Activated naive CD4-positive, alpha-beta T cell treated with anti-CD3 and anti-CD28 coated beads, Interleukin-2, amount 50 U/mL, for 16 hours (primary cell): Measurements from ENCODE around the gene OMP.

Source experiments
- DNase-seq: peaks from one replicate; pipeline ENCODE4 v3.0.0-alpha.2; 2020

The OMP gene

DNA sequence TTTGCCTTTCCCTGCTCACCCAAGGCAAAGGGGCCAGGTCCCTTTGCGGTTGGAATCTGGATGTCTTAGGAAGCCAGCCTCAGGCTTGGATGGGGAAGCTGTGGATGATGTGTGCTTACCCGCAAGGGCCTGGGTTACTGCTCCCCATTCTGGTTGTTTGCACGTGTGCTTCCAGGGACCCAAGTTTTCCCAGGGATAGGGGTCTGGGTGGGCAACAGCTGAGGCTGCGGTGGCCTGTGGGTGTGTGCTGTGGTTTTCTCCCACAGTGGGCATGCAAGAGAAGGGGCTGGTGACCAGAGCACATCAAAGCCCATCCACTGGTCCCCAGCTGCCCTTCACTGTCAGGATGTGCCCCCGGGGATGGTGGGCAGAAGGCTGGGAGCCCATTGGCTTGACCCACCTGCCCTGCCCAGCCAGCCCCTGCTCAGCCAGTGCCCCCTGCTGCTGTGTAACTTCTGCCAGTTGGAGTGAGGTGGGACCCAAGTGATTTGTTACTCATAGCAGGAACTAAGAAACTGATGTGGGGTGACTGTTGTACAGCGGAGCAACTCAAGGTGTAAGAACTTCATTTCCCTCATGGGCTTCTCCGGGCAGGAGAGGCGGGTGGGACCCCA lies 32.6 kb upstream of the OMP start:
- DNase-seq: no peak

- DNase-seq: no peak
Measured at GRCh38 chr11:77071077-77071476, 31.6 kb upstream of the OMP start.

DNA sequence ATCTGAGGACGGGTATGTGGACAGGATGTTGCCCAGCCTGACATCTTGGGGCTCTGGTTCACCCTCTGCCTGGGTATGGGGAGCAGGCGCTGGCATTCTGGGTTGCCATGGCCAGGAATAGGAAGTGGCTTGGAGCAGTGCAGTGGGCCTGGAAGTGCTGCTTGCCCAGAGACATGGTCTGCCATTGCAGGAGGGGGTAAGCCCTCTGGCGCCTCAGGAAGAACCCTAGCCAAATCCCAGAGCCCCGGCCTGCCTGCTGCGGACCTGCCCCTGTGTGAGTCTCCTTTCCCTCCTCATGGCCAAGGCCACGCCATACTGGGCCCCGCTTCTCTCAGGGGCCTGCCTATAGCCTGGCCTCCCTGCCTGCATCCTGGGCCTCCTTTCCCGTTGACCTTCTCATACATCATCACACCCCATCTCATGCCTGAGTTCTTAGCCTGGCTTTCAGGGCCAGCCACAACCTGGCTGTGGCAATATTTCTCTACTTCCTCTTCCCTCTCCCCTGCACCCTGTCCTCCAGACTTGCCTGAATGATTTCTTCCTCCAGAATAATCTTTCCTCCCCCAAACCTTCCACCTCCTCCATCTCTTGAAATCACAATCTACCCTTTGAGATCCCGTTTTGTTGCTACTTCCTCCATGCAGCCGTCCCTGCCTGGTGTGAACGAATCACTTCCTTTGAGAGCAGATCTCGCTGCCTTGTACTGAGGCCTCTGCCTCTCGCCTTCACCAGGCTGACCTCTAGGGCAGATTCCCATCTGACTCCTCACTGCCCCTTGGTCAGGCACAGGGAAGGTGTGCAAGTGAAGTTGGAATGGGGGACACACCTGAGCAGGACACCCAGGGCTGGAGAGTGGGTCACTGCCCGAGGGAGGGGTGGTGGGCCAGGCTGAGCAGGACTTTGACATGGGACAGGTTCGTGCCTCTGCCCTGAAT lies 30.7 kb upstream of the OMP start:
- DNase-seq: no peak

DNA sequence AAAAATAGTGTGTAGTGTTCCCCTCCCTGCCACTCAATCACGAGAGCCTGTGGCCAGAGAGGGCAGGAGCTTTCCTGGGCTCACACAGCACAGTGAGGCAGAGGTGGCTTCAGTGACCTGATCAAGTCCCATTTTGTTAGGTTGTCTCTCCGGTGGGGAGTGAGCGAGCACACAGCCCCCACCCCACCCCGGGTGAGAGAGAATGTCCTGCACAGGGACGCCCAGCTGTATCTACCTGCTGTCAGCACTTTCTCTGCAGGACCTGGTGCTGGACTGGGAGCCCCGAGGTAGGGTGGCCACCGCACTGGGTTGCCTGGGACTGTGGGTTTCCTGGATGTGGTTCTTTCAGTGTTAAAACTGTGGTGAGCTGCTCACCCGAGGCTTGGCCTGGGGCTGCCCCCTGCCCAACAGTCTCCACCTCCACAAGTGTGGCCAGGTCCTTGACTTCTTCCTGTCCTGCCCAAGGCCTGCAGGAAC lies 29.8 kb upstream of the OMP start:
- DNase-seq: no peak

DNA sequence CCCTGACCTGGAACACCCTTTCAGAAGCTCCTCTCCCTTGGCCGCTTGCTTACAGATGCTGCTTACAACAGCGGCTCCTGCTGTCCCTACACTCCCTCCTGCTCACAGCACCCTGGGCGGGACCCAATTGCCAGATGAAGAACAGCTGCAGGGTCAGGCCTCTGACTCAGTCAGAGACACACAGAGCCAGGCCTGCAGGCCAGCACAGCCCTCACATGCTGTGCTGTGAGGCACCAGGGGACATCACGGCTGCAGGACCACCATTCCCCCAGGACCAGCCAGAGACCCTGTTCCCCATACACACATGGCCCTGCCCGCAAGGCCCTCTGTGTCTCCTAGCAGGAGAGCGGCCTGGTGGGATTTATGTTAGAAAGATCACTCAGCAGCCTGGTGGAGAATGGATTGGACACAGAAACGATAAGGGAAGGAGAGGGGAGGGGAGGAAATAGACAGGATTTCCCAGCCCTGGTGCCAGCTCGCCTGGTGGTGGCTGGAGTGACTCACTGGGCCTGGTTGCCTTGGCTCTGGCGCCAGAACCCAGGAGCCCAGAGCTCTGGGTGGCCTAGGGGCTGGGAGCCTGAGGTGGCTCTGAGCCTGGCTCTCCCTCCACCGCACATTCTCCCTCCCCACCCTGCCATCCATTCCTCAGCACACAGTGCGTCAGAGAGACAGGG lies 29.2 kb upstream of the OMP start:
- no peak for DNase-seq

DNA sequence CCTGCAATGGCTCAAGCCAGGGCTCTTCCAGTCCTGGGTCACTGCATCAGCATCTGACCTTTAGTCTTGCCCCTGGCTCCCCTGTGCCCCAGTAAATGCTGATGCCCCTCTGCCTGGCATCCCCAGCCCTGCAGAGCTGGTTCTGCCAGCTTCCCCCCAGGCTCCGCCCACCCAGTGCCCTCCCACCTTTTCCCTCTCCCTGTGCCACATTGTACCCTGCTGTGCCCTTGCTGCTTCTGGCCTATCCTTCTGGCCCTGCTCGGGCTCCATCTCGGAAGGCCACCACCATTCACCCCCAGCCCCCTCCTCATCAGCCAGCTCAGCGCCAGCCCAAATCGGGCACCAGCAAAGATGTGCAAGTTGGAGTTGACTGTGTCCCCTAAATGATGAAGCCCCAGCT lies 28.4 kb upstream of the OMP start:
- no peak for DNase-seq

DNA sequence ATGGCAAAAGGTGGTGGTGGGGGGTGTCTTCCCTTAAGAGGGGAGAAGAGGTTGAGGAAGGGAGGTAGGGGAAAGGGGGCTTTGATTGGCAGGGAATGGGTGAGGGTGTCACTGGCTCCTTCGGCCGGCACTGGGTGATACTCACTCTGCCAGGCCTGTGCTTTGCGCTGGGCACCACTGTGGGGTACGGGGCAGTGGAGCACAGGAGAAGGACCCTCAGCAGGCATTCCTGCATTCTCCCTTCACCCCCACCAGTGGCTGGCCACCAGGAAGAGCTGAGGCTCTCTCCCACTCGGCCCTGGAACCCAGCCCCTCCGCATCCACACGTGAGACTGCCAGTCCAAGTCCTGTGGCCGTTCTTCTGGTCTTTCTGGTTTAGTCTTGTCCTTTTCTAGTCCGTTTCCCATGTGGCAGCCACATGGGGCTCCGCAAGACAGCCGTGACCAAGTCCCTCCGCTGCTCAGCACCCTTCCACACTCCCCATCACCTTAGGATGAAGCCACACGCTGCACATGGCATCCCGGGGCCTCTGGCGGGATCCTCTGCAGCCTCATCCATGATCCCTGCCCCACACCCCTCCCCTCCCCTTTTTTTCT lies 27.9 kb upstream of the OMP start:
- no peak for DNase-seq

DNA sequence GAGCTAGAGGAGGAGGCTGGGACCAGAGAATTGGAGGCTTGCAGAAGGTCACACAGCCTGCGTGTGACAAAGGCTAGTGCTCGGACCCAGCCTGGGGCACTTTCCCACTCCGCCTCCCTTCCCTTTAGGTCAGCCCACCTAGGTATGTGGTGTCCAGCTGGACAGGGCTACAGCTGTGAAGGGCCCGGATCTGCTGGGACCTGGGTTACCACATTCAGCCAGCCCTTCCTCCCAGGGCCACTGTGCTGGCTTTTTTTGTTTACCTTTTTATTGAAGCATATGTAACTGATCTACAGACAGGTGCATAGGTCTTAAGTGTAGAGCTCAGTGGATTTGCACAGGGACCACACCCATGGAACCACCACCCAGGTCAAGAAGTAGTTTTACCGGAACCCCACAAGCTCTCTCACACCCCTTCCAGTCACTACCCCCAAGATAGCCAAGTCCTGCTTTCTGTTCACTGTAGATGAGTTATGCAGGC lies 27.2 kb upstream of the OMP start:
- DNase-seq: no peak

DNA sequence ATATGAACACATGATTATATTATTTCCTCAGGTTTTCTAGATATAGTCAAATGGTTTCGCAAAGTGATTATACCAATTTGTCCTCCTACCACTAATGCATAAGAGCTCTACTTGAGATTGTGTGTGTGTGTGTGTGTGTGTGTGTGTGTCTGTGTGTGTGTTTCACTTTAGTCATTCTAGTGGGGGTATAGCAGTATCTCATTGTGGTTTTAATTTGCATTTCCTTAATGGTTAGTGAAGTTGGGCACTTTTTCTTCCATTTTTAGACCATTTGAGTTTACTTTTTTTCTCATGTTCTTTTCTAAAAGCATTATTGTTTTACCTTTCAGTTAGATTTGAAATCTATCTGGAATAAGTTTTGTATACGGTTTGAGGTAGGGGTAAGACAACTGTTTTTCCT lies 23.0 kb upstream of the OMP start:
- no peak for DNase-seq

GRCh38 chr11:77080643-77081210 lies 21.9 kb upstream of the OMP start:
- no peak for DNase-seq

GRCh38 chr11:77081381-77081851 lies 21.2 kb upstream of the OMP start:
- DNase-seq: no peak

DNA sequence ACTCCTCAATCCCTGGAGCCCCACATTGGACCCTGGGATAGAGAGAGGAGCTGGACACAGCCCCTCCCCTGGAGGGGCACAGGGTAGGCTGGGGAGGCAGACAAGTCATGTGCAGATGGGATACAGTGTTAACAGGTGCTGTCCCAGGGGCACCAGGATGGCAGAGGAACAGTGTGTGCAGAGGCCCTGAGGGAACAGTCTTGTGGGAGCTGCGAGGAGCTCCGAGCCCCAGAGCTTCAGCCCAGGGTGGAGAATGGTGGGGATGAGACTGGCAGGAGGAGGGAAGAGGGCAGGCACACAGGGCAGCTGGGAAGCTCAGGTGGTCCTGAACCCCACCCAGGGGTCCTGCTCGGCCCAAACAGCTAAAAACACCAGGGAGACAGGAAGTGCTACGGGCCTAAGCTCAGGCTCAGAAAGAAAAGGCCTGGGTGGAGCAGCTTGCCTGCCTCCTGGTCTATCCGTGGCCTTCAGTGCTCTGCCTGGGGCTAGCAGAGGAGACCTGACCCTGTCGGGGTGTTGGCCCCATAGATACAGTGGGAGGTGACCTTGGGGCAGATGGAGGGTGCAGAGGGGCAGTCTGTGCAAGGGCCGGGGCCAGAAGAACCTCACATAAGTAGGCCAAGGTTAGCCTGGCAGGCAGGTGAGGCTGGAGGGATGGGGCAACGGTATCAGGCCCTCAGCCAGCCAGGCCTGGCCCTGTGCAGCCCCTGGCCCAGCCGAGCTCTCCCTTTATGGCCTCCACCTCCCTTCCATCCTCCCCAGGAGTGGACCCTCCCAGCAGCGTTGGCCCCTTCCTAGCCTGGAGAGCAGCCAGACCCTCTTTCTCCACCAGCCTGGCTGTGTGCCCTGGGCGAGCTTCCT lies 20.4 kb upstream of the OMP start:
- no peak for DNase-seq

GRCh38 chr11:77082838-77083565 lies 19.6 kb upstream of the OMP start:
- peak; percentile 56 for DNase-seq

DNA sequence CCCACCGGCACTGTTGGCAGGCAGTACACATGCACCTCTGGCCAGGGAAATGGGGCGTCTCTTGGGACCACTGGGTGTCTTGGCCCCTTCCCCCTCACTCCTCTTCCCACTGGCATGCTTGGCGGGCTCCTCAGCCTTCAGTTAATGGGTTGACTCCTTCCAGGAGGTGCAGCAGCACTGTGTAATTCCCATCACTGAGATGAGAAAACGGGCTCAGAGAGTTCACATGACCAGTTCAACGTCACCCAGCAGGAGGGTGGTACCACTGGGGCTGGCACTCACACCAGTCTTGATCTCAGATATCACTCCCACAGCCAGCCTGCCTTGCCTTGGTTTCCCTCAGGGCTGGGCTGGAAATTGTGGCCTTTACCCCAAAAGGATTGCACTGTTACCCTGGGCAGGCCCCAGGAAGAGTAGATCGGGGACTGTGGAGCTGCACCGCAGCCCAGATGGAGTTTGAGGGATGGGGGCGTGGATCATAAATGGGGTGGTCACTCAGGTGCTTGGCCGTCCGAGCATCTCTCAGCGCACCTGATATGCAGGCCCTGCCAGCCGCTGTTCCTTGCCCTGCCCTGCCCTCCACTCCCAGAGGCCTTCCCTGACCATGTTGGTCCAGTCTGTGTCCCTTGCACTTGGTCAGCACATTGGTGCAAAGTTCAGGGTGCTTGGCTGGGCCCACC lies 18.9 kb upstream of the OMP start:
- no peak for DNase-seq

DNA sequence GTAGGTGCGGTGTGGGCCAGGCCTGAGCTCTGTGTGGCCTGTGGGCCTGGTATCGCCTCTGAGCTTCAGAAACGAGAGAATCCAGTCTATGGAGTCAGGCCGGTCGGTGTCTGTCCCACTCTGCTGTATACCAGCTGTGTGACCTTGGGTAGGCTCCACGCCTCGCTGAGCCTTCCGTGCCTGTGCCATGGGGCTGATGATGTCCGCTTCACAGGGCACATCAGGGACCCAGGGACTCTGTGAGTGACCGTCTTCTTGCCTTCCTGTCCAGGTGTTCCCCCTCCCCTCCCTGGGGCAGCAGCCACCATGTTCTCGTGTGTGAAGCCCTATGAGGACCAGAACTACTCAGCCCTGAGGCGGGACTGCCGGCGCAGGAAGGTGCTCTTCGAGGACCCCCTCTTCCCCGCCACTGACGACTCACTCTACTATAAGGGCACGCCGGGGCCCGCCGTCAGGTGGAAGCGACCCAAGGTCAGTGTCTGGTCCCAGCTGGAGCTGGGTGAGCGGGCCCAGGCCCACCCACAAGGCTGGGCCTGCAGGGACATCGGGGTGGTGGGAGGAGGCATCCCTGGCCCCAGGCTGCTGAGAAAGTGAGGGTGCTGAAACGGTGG lies 18.0 kb upstream of the OMP start:
- no peak for DNase-seq

- DNase-seq: peak; percentile 3
Measured at GRCh38 chr11:77085652-77086051, 17.0 kb upstream of the OMP start.

DNA sequence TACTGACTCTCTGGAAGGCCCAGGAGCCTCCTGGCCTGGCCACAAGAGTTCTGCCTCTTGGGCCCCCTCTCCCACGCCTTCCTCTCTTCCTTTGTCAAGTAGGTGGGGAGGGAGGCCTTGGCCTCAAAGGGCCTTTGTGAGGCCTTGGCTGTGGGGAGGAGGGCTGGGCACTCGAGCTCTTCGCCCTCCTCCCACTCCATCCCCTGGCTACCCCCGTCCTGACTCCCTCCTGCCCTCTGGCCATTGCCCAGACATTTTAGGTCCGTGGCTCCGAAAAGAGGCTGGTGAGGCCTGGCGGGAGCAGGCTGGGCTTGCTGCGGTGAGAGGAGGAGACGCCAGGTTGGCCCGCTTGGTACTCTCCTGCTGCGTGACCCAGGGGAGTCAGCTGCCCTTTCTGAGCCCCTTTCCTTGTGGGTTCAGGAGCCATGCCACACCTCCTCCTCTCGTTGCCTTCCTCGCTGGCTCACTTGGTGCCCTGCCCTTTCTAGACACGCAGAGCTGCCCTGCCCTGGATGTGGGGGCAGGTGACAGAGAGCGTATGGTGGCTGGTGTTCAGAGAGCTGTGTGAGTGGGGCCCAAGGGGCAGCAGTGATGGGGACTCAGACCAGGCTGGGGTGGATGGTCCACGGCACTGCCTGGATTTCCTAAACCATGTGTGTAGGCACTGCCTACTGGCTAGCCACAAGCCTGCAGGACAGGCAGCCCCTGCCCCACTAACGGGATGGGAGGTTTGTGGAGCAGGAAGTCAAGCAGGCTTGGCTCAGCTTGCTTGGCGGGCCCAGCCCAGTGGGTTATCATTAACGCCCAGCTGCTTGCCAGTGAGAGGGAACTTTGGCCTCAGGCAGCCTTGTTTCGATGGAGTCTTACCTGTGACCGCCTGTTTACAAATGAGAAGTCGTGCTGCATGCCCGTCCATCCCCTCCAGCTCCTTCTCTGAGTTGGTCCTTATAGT lies 15.8 kb upstream of the OMP start:
- no peak for DNase-seq

DNA sequence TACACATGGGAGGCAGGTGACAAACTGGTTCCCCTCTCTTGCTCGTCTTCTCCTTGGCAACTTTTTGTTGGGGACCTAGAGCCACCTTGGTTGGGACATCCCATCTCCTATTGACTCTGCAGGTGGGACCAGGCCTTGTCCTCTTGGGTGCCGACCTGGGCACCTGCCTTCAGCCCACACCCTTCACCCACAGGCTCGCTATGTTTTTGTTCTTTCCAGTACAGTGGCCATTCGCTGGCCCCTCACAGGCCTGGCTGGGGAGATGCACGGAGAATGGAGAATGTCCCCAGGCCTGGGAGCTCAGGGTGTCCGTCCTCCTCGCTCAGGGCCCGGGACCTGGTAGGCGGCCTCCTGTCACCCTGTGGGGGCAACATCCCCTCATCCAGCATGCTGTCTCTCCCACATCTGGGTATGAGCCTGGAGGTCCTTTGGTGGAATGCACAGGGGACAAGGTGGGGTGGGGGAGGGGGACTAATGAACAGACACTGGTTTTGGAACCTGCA lies 14.9 kb upstream of the OMP start:
- no peak for DNase-seq
